Heart left ventricle (tissue), 13 donors: ENCODE results near the gene ACADM.
"Not testable (repeated sequence)": the region's sequence is repeated elsewhere in the genome, so short reads cannot be mapped to it uniquely, and the experiment has no call there.

Experiments
- CTCF ChIP-seq, 12 donors: fragments of 200-600 bp; sonication (generic) in 4 of 12; IDR thresholded peaks; one replicate each; pipeline versions ENCODE4 v1.5.0 to v1.8.0; 2018 to 2022; ENCODE audit warnings: antibody characterized with exemption in 12 of 12, mild to moderate bottlenecking in 5 of 12
- POLR2A ChIP-seq, 2 donors: fragments of 450-650 bp; IDR thresholded peaks; one replicate each; pipeline ENCODE4 v1.6.1; 2017; ENCODE audit warnings: antibody characterized with exemption in 2 of 2, mild to moderate bottlenecking in 2 of 2, moderate library complexity in 2 of 2
- donor health status: ischemic (EF 13 %, LVEDD 7.1; RV severe dilation, severe dysfunction).
- donor health status: DM: no; HTN: yes; CAD: no.
- donor health status: DM: no; HTN: no; CAD: no.
- donor health status: ischemic (EF 25% LVEDD 6.9; RV normal size, moderate dysfunction).
- donor health status: ischemic (EF 25% LVEDD 5.7; RV mildly dilated, moderate dysfunction).
- donor health status: ischemic (EF 35%, LVEDD 5.7; RV mildly dilated, moderate dysfunction).
- donor health status: nonischemic (EF 11% LVEDD 7.7; RV severe dilation, severe dysfunction).
- donor health status: DM: yes; HTN: yes; CAD: no.
- donor health status: PGD.
- donor health status: ischemic (EF 29% LVEDD 5.4; RV normal size, mild dysfunction).
- donor health status: nonischemic (EF 23%, LVEDD 6.1; RV moderate dilation, normal function).

GRCh38 chr1:75801480-75801879 lies 77.0 kb downstream of the ACADM start:
- TF ChIP-seq CTCF, POLR2A (IDR thresholded peaks at IDR 0.05): not testable (repeated sequence)
